GM12891 (cell line): ENCODE results near the gene ADGRG2.

Source experiments
- PAX5 ChIP-seq: IDR thresholded peaks from 2 replicates; pipeline ENCODE4 v1.6.1; 2011; ENCODE audit warnings: low read length, moderate library complexity, mild to moderate bottlenecking; ENCODE audit not compliant: insufficient read depth, severe bottlenecking
- POLR2A ChIP-seq: IDR thresholded peaks from 2 replicates; pipeline ENCODE4 v1.6.1; 2011; ENCODE audit warnings: low read depth, low read length, control low read depth
- POLR2AphosphoS5 ChIP-seq: IDR thresholded peaks from 2 replicates; pipeline ENCODE4 v1.6.1; 2011; ENCODE audit warnings: low read depth, low read length, control low read depth
- SPI1 ChIP-seq: IDR thresholded peaks from 2 replicates; pipeline ENCODE4 v1.6.1; 2011; ENCODE audit warnings: low read depth, low read length, control low read depth
- TAF1 ChIP-seq: IDR thresholded peaks from 2 replicates; pipeline ENCODE4 v1.6.1; 2011; ENCODE audit warnings: low read depth, low read length, control low read depth

DNA sequence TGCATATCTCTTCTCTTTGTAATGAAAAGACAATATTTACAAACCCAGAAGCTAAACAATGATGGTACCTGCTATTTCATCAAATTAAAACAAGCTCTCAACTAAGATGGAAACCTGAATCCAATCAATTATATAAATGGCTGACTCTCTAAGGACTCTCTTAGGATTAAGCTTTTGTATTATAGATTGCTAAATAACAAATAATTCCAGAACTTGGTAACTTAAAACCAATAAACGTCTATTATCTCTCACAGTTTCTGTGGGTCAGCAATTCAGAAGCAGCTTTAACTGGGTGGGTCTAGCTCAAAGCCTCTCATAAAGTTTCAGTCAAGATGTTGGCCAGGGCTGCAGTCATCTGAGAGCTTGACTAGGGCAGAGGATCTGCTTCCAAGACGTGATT lies 150.8 kb downstream of the ADGRG2 start:
- no peak for TF ChIP-seq POLR2AphosphoS5
- no peak for TF ChIP-seq POLR2A
- no peak for TF ChIP-seq TAF1
- no peak for TF ChIP-seq PAX5
- TF ChIP-seq SPI1 = no peak
